SK-N-SH treated with all-trans-retinoic acid at 6 μM for 48 hours (cell line): ENCODE data around the gene TCTA.

Source experiments
- ARNTL ChIP-seq: fragments of 450-650 bp; formaldehyde crosslinking; IDR thresholded peaks from 2 replicates; pipeline ENCODE4 v1.5.0; 2020; ENCODE audit warnings: low read depth, mild to moderate bottlenecking, moderate library complexity, borderline replicate concordance
- PPARA ChIP-seq: fragments of 250-450 bp; sonication (Bioruptor Pico); IDR thresholded peaks from 2 replicates; pipeline ENCODE4 v1.5.0; 2020; ENCODE audit warnings: mild to moderate bottlenecking, borderline replicate concordance
- ZFP3 ChIP-seq: fragments of 250-450 bp; sonication (Bioruptor Pico); IDR thresholded peaks from 2 replicates; pipeline ENCODE4 v1.5.0; 2020; ENCODE audit warnings: mild to moderate bottlenecking, moderate library complexity

GRCh38 chr3:49465270-49466034, 53.2 kb downstream of the TCTA start:
- TF ChIP-seq PPARA (no peak), ARNTL (CRISPR knock-in tag) (no peak), ZFP3 (no peak)
